ENCODE data around the gene CELF2.

DNA sequence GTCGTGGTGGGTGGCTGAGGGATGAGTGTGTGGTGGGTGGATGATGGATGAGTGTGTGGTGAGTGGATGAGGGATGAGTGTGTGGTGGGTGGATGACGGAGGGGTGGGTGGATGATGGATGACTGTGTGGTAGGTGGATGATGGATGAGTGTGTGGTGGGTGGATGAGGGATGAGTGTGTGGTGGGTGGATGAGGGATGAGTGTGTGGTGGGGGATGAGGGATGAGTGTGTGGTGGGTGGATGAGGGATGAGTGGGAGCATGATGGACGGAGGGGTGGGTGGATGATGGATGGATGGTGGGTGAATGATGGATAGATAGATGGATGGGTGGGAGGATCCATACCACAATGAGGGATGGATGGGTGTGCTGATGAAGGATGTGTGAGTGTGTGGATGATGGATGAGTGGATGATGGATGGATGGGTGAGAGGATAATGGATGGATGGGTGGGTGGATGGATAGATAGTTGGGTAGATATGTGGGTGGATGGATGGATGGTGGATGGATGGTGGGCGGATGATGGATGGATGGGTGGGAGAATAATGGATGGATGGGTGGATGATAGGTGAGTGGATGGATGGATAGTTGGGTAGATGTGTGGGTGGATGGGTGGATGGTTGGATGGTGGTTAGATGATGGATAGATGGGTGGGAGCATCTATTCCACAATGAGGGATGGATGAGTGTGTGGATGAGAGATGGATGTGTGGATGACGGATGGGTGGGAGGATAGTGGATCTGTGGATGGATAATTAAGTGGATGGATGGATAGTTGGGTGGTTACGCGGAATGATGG lies 266.8 kb downstream of the CELF2 start:
- TF ChIP-seq, protein P1, sequence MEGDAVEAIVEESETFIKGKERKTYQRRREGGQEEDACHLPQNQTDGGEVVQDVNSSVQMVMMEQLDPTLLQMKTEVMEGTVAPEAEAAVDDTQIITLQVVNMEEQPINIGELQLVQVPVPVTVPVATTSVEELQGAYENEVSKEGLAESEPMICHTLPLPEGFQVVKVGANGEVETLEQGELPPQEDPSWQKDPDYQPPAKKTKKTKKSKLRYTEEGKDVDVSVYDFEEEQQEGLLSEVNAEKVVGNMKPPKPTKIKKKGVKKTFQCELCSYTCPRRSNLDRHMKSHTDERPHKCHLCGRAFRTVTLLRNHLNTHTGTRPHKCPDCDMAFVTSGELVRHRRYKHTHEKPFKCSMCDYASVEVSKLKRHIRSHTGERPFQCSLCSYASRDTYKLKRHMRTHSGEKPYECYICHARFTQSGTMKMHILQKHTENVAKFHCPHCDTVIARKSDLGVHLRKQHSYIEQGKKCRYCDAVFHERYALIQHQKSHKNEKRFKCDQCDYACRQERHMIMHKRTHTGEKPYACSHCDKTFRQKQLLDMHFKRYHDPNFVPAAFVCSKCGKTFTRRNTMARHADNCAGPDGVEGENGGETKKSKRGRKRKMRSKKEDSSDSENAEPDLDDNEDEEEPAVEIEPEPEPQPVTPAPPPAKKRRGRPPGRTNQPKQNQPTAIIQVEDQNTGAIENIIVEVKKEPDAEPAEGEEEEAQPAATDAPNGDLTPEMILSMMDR (IDR thresholded peaks at IDR 0.05; ENCODE audit: poor library complexity): no peak
- no peak for TF ChIP-seq EZH2phosphoT487 (IDR thresholded peaks at IDR 0.05; ENCODE audit: low read depth, severe bottlenecking, unreplicated experiment)

All from hepatocyte (in vitro differentiated cells).